Activated T-cell treated with anti-CD3 and anti-CD28 coated beads for 4 hours (primary cell): ENCODE data around the gene AANAT.
A peak's percentile ranks its signal among the peaks of the same experiment; 100 is the strongest.
"Not testable (repeated sequence)": the region's sequence is repeated elsewhere in the genome, so short reads cannot be mapped to it uniquely, and the experiment has no call there.

Source experiments
- DNase-seq: peaks from one replicate; pipeline ENCODE4 v3.0.0-alpha.2; 2020

Gene AANAT

DNA sequence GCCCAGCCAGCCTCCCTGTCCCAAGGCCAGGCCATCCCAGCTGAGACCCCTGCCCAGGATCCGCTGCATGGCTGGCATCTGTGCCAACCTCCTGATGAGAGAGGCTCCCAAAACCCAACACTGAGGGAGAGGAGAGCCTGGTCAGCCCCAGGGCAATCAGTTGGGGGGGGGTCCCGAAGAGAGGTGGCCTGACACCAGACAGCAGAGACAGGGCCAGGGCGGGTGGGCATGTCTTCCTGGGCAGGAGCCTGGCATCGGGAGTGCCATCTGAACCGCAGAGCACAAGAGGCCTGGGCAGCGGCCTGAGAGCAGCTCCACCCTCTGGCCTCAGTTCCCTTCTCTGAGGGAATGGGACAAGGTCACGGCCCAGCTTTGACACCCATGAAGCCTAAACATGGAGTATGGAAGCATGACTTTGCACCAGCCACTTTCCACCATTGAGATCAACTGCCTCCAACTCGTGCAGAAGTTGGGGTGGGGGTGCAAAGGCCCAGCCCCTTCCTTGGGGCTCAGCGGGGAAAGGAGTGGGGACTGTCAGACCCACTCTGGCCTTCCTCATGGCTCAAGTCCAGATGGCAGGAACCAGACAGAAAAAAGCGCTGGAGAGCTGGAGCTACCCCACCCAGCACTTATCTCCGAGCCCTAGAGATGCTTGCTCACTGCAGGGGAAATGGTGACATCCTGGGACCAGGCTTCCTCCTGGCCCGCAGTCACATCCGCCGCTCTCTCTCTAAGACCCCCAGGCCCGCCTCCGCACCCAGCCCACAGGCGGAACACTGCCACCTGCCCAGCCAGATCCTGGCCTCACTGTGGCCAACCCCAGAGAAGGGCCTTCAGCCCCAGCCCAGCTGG, 24.1 kb downstream of the AANAT start:
- no peak for DNase-seq

DNA sequence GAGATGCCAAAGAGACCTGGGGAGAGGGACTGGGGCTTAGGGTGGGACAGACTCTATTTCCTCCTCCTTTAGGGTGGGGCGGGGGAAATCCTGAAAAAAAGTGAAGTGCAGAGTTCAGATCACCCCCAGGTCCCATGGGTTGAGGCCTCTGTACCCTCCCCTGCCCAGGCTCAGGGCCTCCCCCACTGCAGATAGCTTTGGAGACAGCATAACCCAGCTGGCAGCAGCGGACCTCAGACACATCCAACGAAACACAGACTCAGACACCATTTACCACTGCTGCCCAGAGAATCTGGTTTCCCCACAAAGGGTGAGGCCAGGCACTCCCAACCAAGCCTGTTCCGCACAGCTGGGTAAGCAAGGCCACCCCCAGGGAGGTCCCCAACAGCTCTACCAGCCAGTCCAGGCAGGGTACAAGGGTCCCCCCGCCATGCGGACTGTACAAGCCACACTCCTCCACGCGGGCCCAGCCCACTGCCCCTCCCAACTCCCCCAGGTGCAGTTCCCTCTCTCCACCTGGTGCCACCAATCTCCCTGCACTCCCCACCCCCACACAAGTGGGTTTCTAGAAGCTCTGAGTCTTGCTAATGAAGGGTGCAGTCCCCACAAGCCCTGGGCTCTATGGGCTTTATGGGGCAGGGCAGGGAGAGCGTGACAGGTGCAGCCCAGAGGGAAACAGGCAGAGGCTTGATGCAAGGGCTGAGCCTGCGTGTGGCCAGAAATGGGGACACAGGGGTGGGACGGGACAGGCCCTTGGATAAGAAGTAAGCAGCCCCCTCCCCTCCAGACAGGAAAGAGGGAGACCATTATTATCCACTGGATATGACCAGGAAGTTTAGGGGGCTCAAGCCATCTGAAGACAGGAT, 25.0 kb downstream of the AANAT start:
- no peak for DNase-seq

DNA sequence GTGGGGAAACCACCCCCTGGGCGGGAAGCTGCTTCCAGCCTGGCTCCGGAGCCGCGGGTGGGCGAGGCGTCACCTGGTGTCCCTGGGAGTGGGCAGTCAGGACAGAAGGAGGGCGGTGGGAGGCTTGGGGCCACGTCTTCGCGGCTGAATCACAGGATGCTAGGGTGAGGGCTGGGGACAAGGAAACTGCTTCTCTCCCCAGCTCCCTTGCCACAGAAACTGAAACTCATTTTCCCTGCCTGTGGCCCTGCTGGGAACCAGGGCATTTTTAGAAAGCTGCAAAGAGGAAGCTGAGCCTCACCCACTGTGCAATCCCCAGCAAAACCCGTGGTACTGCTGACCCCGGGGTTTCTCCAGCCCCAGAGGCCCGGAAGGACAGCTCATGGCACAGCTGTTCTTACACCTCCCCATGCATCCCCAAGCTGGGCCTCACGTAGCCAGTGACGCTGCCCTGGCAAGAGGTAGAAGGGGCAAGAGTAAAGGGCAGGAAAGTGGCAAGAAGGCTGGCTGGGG, 25.6 kb downstream of the AANAT start:
- DNase-seq = no peak

DNA sequence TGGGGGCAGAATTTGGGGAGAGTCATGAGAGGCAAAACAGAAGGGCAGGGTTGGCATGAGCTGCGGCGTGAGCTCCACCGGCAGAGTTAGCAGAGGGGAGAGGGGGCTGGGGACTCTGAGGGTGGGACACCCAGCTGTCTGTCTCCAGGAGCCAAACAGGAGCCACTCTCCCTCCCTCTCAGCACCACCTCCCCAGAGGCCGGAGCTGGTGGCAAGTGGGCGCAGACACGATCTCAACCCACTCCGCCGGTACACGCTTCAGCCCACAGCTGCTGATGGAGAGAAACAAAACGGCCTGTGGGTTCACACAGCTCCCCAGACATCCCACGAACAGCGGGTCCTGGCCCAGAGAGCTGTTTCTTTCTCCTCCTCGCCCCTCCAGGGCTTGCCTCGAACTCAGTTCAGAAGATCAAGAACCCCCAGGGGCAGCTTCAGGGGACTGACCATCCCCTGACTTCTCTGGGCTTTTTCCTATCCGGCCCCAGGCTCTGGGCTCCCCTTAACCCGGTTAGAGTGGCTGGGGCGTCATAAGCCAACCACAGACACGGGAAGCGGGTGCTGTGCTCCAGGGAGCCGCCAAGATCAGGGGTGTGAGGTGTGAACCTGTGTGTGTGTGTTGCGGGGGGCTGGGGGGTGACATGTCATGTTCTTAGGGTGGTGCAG, 26.2 kb downstream of the AANAT start:
- DNase-seq = no peak

DNA sequence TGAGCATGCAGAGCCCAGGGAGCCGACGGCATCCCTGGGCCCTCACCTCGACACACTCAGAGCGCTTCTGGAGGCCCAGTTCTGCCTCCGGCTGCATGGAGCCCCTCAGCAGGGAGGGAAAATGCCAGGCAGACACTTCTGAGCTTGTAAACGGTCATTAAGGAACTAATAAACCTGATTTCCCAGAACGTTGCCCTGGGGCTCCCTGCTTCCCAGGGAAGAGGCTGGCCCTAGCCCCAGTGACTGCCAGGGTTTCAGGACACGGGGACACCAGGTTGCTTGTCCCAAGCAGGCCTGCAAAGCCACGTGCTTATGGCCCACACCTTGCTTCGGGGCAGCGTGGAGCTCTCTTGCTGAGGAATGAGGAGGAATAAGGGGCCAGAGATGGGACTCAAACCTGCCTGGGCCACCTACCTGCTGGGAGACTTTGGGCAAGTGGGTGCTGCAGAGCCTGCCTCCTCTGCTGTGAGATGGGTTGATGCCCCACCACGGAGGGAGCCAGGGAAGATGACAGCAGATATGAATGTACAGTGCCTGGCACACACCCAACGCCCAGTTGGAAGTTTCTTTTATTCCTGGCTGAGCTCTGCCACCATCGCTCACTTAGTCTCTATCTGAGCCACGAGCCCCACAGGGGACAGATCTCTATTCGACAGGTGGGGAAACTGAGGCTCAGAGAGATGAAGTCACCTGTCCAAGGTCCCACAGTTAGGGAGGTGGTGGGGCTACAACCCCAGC, 28.4 kb downstream of the AANAT start:
- DNase-seq = no peak

DNA sequence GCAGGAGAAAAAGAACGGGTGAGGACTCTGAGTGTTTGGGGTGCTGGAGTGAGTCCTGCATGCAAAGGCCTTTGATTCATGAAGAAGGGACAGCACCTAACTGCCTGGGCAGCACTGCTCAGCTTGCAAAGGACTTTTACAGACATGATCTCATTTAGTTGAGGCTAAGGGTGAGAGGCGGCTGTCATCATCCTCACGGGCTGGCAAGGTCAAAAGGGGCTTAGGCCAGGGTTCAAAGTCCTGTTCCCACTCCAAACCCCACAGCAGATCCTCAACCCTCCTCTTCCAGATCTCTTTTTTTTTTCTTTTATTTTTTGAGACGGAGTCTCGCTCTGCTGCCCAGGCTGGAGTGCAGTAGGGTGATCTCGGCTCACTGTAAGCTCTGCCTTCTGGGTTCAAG, 29.1 kb downstream of the AANAT start:
- no peak for DNase-seq

DNA sequence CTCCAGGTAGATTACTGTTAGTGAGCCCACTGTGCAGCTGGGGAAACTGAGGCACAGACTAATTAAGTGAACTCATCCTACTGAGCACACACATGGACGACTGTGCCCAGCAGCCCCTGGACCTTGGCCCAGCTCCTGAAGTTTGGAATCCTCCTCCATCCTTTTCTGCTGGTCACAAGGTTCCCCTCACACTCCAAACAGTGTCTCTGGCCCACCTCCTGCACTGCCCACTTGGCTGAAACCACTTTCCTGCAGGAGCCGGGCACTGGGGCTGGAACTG, 30.2 kb downstream of the AANAT start:
- DNase-seq = no peak

DNA sequence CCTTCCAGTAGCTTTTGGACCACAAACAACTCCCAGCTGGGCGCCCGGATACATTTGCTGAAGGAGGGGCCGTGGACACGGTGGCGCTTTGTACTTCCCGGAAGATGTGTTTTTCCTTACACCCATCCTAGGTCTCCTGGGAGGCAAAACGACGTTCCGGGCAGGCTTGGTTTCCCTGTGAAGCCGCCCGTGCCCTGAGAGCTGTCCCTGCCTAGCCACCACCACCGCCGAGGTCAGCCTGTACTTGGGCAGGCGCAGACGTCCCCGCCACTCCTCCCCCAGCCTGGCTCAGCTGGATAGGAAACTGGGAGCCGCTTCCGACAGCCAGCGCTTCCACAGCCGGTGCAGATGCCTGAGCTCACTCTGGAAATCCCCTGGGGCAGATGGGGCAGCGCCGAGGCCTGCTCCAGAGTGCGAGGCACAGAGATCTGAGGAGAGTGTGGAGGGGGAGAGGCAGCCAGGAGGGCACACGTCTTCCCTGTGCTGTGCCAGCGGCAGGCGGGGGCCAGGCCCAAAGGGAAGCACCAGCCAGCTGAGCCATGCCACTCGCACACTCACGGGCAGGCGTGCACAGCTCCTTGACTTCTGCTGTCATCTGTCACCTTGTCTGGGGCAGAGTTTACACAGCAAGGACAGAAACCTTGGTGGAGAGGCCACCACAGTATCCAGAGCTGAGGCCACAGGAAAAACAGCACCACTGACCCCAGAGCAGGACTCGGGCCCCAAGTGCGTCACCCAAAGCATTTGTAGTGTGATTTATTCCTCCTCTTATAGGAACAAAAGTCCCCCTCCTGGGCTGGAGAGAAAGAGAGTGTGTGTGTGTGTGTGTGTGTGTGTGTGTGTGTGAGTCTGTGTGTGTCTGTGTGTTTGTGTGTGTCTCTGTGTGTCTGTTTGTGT, 30.8 kb downstream of the AANAT start:
- DNase-seq = no peak

DNA sequence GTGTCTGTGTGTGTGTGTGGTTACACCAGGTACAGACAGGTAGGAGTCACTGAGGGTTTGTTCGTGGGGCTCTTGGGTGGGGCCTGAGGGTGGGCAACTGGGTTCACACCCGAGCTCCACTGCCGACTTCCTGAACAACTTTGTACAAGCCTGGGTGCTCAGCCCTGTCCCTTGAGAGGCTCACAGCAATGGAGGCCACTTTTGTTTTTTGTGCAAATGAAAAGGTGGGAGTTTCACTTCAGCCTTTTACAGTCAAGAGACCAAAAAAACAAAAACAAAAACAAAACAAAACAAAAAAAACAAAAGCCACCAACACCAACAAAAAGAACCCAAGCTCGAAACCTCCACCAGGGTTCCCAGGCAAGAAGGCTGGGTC, 31.5 kb downstream of the AANAT start:
- no peak for DNase-seq

DNA sequence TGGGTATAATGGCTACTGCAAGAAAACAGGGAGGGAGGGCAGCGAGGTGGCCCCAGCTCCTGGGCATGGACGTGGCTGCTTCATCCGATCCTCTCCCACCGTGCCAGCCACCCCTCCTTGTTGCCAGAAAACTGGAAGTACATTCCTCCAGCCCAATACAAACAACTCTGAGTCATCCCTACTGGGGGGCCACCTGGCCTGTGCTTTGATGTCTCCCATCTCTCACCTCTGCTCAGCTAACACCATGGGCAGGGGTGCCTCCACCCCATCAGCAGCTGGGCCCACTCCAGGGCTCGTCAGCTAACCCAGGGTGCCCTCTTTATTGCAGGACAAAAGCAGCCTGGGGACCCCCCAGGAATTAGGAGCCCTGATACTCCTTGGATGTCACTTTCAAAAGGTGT, 31.9 kb downstream of the AANAT start:
- DNase-seq = no peak

DNA sequence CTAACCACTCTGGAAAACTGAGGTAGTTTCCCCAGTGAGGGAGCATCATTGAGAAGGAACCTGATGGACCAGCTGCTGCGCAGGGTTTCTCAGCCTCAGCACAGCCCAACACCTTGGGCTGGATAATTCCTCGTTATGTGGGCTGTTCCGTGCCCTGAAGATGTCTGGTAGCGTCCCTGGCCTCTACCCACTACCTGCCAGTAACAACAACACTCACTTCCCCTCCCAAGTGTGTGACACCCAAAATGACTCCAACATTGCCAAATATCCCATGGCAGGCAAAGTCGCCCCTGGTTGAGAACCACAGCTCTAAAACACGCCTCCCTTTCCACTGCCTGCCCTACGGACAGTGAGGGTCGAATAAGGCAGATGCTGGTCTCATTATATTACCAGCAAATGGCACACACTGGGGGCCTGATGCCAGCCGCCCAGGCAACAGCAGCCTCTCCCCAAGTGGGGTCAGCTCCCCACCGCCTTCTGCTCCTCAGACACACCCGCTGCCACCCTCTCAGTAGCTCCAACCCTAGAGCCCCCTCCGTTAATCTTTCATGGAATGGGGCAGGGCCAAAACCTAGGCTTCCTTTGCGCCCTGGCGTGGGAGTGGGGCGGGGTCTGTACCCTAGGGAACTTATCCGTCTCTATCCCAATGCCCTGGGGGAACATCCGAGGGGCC, 32.8 kb downstream of the AANAT start:
- no peak for DNase-seq

DNA sequence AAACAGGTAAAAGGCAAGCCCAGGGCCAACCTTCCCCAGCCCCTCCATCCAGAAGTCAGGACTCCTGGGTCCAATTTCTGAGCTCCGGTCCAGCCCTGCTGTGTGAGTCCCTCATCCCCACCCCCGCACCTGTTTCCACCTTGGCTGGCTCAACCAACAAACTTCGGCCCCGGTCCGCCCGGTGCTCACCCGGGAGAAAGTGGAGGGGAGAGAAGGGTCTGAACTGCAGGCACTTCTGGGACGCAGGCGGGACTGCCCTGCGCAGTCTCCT, 33.3 kb downstream of the AANAT start:
- DNase-seq = no peak

DNA sequence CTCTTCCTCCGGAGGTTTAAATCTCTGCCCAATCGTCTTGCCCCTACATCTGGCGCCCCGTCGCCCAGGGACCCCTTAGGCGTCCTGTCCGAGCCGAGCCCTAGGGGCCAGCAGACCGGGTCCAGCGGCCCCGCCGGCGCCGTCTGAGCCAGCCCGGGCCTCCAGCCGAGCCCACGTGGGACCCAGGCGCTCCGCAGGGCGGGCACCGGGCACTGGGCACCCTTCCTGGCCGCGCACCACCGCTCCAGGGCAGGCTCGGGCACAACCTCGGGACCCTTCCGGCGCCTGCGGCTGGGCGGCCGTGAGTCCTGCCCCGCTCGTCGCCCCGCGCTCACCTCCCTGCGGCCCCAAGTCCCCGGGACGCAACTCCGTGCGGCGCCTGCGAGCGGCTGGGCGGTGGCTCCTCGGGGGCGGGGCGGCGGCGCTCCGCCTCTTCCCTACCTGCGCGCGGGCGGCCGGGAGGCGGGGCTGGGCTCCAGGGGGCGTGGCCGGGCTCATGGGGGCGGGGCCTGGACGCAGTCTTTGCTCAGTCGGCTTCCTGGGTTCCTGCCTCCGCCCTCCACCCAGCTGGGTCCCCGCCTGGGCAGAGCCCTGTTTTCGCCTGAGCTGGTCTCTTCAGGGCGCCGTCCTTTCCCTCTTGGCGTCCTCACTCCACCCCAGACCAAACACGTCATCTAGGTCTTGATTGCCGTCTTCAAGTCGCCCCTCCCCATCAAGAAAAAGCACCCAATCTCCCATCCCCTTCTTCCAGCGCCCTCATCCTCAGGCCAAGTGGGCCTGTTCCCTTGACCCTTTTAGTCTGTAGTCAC, 33.8 kb downstream of the AANAT start, which contains the start of gene RHBDF2:
RHBDF2 (minus strand) TSS at position 406 of the 809 bp plus-strand sequence. CDS start 19,899 bp downstream, outside the sequence.
- DNase-seq = peak; percentile 97

DNA sequence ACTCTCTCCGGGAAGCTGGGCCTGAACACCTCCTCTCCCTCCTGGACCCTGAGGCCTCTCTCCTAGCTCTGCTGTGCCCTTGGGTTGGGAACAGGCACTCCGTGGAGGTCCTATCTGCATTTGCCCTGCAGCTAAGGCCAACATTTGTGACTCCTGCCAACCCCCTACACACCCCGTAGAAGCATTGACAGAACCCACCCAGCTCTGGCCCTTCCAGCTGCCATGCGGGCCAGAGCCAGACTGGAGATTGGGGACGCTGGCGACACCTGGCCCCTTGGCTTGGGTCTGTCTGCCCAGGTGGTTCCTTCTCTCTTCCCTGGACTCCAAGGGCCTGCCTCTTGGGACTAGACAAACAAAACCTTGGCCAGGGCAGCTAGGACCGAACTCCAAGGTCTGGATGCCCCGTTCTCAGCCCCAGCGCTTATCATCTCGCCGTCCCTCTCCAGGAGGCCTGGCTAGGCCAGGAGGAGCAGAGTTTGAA, 34.5 kb downstream of the AANAT start:
- no peak for DNase-seq

DNA sequence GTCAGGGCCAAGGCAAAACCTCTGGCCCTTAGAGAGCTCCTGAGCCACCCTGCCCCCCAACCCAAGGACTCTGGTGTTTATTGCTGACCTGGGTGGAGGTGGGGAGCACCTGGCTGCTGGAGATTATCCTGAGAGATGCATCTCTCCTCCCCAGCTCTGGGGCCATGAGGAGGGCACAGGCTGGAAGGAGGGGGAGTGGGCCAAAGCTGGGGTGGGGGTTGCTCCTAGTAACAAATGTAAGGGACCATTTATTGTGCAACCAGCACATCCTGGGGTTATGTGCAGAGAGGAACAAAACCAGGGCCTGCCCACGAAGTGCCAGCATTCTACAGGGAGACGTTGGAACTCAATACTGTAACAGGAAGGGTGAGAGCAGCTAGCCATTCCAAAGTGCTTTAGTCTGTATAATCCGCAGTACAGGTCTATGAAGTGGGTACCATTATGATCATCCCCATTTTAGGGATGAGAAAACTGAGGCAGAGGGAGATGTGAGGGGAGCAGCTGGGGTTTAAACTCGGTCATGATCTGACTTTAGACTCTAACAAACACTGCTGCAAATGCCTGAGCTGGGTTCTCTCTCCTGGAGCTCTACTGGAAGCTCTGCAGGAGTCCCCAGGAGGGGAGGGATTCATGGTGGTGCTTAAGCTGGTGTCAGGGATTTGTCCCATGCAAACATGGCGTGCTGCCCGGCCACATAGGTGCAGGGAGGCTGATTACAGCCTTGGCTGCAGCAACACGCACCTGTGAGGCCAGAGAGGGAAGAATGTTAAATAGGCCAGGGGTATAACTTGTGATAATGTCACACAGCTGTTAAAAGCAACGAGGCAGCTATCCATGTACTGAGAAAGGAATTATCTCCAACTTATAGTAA, 35.2 kb downstream of the AANAT start:
- no peak for DNase-seq

DNA sequence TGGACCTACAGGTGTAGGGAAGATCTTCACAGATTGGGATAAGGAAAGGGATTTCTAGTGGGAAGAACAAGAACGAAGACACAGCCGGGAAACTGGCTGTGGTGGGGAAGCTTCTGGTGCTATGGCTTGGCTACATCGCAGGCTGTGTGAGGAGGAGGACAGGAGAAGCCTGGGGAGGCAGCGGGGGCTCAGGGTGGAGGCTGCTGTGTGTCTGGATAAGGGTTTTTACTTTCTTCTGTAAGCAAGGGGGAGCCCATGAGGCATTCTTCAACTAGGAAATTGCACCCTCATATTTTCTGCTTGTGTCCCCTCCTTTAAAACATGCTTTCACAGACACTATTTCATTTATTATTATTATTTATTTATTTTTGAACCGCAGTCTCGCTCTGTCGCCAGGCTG, 36.7 kb downstream of the AANAT start:
- no peak for DNase-seq

DNA sequence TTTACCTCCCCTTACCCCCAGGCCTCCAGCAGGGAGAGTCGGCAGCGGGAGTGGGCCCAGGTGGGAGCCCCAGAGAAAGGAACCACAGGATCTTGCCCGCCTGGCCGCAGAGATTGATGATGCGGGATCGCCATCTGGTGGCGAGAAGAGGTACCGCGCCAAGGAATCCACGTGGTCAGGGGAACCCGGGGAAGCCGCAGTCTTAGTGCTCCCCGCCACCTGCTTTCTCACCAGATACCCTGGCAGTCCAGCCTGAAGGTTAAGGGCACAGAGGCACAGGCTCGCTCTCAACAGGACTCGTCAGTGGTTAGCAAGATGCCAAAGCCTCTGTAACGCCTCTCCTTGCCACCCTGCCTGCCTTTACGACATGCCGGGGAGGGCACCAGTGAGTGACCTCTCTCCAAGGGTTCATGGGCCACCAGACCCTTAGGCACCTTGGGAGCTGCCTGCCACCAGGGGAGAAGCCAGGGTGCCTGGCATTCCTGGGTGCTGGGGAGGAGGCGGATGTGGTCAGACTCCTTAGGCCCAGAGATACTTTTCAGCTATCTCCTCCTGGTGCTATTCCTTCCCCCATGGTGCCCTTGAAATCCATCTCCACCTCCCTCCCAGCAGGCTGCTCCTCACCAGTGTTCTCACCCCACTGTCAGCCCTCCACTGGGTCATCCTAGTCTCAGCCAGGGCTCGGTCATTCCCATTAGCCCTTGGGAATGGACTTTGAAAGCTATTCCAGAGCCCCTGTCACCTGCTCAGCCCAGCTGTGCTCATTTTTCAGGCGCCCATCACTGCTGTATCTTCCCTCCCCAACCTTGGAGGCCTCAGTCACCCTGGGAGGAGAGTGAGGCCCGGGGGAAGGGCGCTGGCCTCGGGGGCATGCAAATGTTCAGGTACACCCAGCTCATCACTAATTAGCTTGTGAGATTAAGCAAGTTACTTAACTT, 39.3 kb downstream of the AANAT start:
- DNase-seq = peak; percentile 90

DNA sequence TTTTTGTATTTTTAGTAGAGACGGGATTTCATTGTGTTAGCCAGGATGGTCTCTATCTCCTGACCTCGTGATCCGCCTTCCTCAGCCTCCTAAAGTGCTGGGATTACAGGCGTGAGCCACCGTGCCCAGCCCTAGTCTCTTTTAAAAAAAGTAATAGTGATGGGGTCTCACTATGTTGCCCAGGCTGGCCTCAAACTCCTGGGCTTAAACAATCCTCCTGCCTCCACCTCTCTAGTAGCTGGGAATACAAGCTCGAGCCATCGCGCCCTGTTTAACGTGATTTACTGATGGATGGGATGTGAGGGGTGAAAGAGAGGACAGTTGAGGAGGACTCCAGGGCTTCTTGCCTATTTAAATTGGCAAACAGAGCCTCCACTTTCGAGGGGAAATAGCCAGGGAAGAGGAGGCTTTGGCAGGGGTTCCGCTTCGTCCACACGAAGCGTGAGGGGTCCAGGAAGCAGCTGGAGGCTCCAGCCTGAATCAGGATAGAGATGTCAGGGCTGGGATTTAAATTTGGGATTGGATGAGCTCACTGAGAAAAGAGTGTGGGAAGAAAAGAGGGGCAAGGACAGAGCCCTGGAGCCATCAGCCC, 41.2 kb downstream of the AANAT start:
- DNase-seq = not testable (repeated sequence)
